B cell (primary cell): ENCODE results near the gene SNX20. TPM values are rescaled to one million over a fixed set of nuclear protein-coding genes. Genes with fewer than 3 reads are reported as not detected.

Experiments used
- ATAC-seq: fragments of 200-7000 bp; cut with Tn5 transposase; one replicate; pipeline ENCODE4 v1.10.0; 2021; ENCODE audit warnings: low read depth, mild to moderate bottlenecking, moderate number of reproducible peaks, moderate library complexity
- CTCF ChIA-PET: fragments of 350-600 bp; sonication (Branson Sonifier 250); formaldehyde crosslinking; loops from one replicate; lab custom pipeline; 2021; ENCODE audit warnings: antibody characterized with exemption, inconsistent platforms; lab: Charles Lee
- POLR2A ChIA-PET: fragments of 350-600 bp; sonication (Branson Sonifier 250); formaldehyde crosslinking; loops from one replicate; lab custom pipeline; 2021; ENCODE audit warnings: antibody characterized with exemption; lab: Charles Lee
- DNase-seq: peaks from one replicate; pipeline ENCODE4 v3.0.0; 2013
- H2AFZ ChIP-seq: 2 replicates; pipeline ENCODE4 v1.6.1; 2012; ENCODE audit warnings: mild to moderate bottlenecking, low read depth, low read length; ENCODE audit not compliant: insufficient read depth, poor library complexity, severe bottlenecking
- H3K27ac ChIP-seq, 2 donors: 1 replicate in 1 of 2; 2 replicates in 1 of 2; pipeline ENCODE4 v1.5.1; 2012 to 2013; ENCODE audit warnings: low read length in 2 of 2, mild to moderate bottlenecking in 2 of 2, moderate library complexity in 1 of 2
- H3K27me3 ChIP-seq, 4 experiments: fragments of 200-600 bp in 1 of 4; sonication (generic) in 1 of 4; replicated peaks in 1 of 4; 1 replicate in 2 of 4; 2 replicates in 2 of 4; pipeline versions ENCODE4 v1.6.1 to v1.7.0; 2013 to 2016; ENCODE audit warnings: low read length in 3 of 4, mild to moderate bottlenecking in 2 of 4, mixed read lengths in 1 of 4, moderate library complexity in 1 of 4; ENCODE audit not compliant: insufficient read depth in 4 of 4, control insufficient read depth in 3 of 4; ENCODE audit errors: control extremely low read depth in 1 of 4
- H3K36me3 ChIP-seq, 2 experiments: replicated peaks in 1 of 2; 1 replicate in 1 of 2; 2 replicates in 1 of 2; pipeline versions ENCODE4 v1.6.1 to v1.7.1; 2013; ENCODE audit warnings: low read length in 1 of 2; ENCODE audit not compliant: insufficient read depth in 2 of 2, control insufficient read depth in 1 of 2; ENCODE audit errors: control extremely low read depth in 1 of 2, extremely low read depth in 1 of 2
- H3K4me1 ChIP-seq, 2 donors: fragments of 200-600 bp in 1 of 2; sonication (generic) in 1 of 2; 1 replicate in 1 of 2; 2 replicates in 1 of 2; pipeline versions ENCODE4 v1.5.1 to v1.6.1; 2013 to 2017; ENCODE audit warnings: low read length in 2 of 2; ENCODE audit not compliant: control insufficient read depth in 2 of 2, insufficient read depth in 2 of 2
- H3K4me2 ChIP-seq: replicated peaks from 2 replicates; pipeline ENCODE3; 2012; ENCODE audit warnings: mild to moderate bottlenecking, low read depth, low read length; ENCODE audit not compliant: poor library complexity, severe bottlenecking
- H3K4me3 ChIP-seq, 5 experiments: fragments of 200-600 bp in 1 of 5; sonication (generic) in 1 of 5; 1 replicate in 3 of 5; 2 replicates in 2 of 5; pipeline versions ENCODE4 v1.5.1 to v1.7.0; 2011 to 2016; ENCODE audit warnings: low read length in 4 of 5, mild to moderate bottlenecking in 4 of 5, low read depth in 2 of 5, control low read depth in 1 of 5, moderate library complexity in 1 of 5; ENCODE audit not compliant: insufficient read depth in 1 of 5; ENCODE audit errors: control extremely low read depth in 1 of 5, extremely low read depth in 1 of 5
- H3K79me2 ChIP-seq: fragments of 200-600 bp; sonication (generic); one replicate; pipeline ENCODE4 v1.6.0; 2016; ENCODE audit warnings: low read length; ENCODE audit not compliant: control insufficient read depth, insufficient read depth
- H3K9ac ChIP-seq: fragments of 200-600 bp; sonication (generic); 2 replicates; pipeline ENCODE4 v1.6.1; 2017; ENCODE audit warnings: mild to moderate bottlenecking, low read length, moderate library complexity
- H3K9me3 ChIP-seq, 3 donors: one replicate each; pipeline versions ENCODE4 v1.6.1 to v1.7.1; 2013; ENCODE audit warnings: low read length in 2 of 3; ENCODE audit not compliant: control insufficient read depth in 2 of 3, insufficient read depth in 1 of 3; ENCODE audit errors: control extremely low read depth in 1 of 3
- H4K20me1 ChIP-seq: 2 replicates; pipeline ENCODE4 v1.6.0; 2012; ENCODE audit warnings: mild to moderate bottlenecking, low read length; ENCODE audit not compliant: insufficient read depth, control insufficient read depth, poor library complexity, severe bottlenecking
- H3K27ac Mint-ChIP-seq: one replicate; pipeline ENCODE4 v1.8.0; 2021; ENCODE audit warnings: mixed read lengths
- H3K27me3 Mint-ChIP-seq: one replicate; pipeline ENCODE4 v1.8.0; 2021; ENCODE audit warnings: mixed read lengths
- H3K4me1 Mint-ChIP-seq: one replicate; pipeline ENCODE4 v1.8.0; 2021; ENCODE audit warnings: mixed read lengths
- H3K4me3 Mint-ChIP-seq: one replicate; pipeline ENCODE4 v1.8.0; 2021; ENCODE audit warnings: mixed read lengths
- H3K9me3 Mint-ChIP-seq: one replicate; pipeline ENCODE4 v1.8.0; 2022; ENCODE audit warnings: mixed read lengths; ENCODE audit not compliant: insufficient read depth
- EZH2 ChIP-seq: IDR thresholded peaks from 2 replicates; pipeline ENCODE4 v1.6.1; 2012; ENCODE audit warnings: borderline replicate concordance, low read depth, mild to moderate bottlenecking, moderate library complexity, low read length; ENCODE audit not compliant: insufficient read depth, poor library complexity, severe bottlenecking
- WGBS: methylation state at CpG from one replicate; pipeline ENCODE4 v1.1.5; 2013; ENCODE audit warnings: missing lambda C conversion rate; ENCODE audit not compliant: insufficient coverage; 5-methylcytosine and 5-hydroxymethylcytosine counted together
- intact Hi-C: fragments of 100-400 bp; cut with micrococcal nuclease; formaldehyde crosslinking; loops from one replicate; pipeline ENCODE4 v1.10.0; 2022
- polyA plus RNA-seq: library from polyadenylated mRNA; depleted of rRNA; stranded (reverse); fragments of >200 nt; gene quantifications from 2 replicates; pipeline ENCODE4 v1.2.3, GENCODE V29; 2012
- total RNA-seq, 2 donors: library from RNA; stranded (reverse); fragments of 120-200 nt in 1 of 2; gene quantifications; 1 replicate in 1 of 2; 2 replicates in 1 of 2; pipeline versions ENCODE4 v1.2.3 to v1.2.4, GENCODE V29; 2013 to 2022
- TF ChIP-seq, protein P1 (sequence below): fragments of 200-600 bp; IDR thresholded peaks from one replicate; pipeline ENCODE4 v1.8.0; 2022; ENCODE audit warnings: antibody characterized with exemption, mild to moderate bottlenecking

The SNX20 gene
- total and polyA plus RNA-seq, 2 donors (not counting 1 experiment from before 2014, with no cell fraction given), result 34.7 to 43.0 TPM

- peak overlapping the region; percentile 76 to 96 (median 93) for H3K4me3 ChIP-seq
- no peak for DNase-seq
- no peak for ATAC-seq
- H3K9me3 ChIP-seq, result no peaks in the 10 kb centered on the region
- no peaks in the 10 kb centered on the region for H3K27me3 ChIP-seq
- H3K27ac ChIP-seq, result peak overlapping the region; percentile 92 to 95
- ChIA-PET POLR2A (interaction anchor here (0.6 to 0.9 kb wide), 2 partner anchors 127 to 198 kb away, joined by 4 to 9 read pairs; no protein-coding TSS in a partner anchor), CTCF (interaction anchor here (0.7 to 12.4 kb wide), 9 partner anchors 8 to 613 kb away, joined by 3 to 154 read pairs (median 8); partner anchors contain the start of genes BRD7 and CYLD)
- H3K4me2 ChIP-seq, result peak overlapping the region; percentile 93
- peak overlapping the region; percentile 92 for H3K9ac ChIP-seq
- Mint-ChIP-seq H3K27me3 (no peaks in the 10 kb centered on the region), H3K27ac (peak overlapping the region; percentile 98), H3K9me3 (no peaks in the 10 kb centered on the region), H3K4me3 (peak overlapping the region; percentile 93), H3K4me1 (peaks cover 62% of the 10 kb centered on the region)
- peaks cover 20% of the 10 kb centered on the region for H4K20me1 ChIP-seq
- intact Hi-C loops, result loop anchor here (2.0 to 5.0 kb wide), 4 partner anchors 13 to 613 kb away; partner anchors contain the start of genes HEATR3 and NKD1
- peaks cover 55% of the 10 kb centered on the region for H3K79me2 ChIP-seq
- 79% methylated on average over 4 of the region's 6 CpGs for WGBS
- H3K4me1 ChIP-seq, result peaks cover 62 to 64% of the 10 kb centered on the region in 2 donors
- H2AFZ ChIP-seq, result peak overlapping the region; percentile 79
- TF ChIP-seq EZH2, result no peak
- TF ChIP-seq, protein P1, sequence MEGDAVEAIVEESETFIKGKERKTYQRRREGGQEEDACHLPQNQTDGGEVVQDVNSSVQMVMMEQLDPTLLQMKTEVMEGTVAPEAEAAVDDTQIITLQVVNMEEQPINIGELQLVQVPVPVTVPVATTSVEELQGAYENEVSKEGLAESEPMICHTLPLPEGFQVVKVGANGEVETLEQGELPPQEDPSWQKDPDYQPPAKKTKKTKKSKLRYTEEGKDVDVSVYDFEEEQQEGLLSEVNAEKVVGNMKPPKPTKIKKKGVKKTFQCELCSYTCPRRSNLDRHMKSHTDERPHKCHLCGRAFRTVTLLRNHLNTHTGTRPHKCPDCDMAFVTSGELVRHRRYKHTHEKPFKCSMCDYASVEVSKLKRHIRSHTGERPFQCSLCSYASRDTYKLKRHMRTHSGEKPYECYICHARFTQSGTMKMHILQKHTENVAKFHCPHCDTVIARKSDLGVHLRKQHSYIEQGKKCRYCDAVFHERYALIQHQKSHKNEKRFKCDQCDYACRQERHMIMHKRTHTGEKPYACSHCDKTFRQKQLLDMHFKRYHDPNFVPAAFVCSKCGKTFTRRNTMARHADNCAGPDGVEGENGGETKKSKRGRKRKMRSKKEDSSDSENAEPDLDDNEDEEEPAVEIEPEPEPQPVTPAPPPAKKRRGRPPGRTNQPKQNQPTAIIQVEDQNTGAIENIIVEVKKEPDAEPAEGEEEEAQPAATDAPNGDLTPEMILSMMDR, result no peak
- H3K36me3 ChIP-seq, result peaks cover 2 to 46% of the 10 kb centered on the region in 2 experiments
Measured at GRCh38 chr16:50679676-50680555, 1.2 kb downstream of the SNX20 start.
